CD14-positive monocyte (primary cell): ENCODE measurements around the gene SEMA4D. TPM values are rescaled to one million over a fixed set of nuclear protein-coding genes. Genes with fewer than 3 reads are reported as not detected.
"Not testable (repeated sequence)": the region's sequence is repeated elsewhere in the genome, so short reads cannot be mapped to it uniquely, and the experiment has no call there.

Source experiments
- DNase-seq, 3 donors: peaks; one replicate each; pipeline ENCODE4 v3.0.0-alpha.2; 2011 to 2022
- H2AFZ ChIP-seq: 2 replicates; pipeline ENCODE4 v1.6.0; 2012; ENCODE audit warnings: mild to moderate bottlenecking, low read depth, low read length, inconsistent platforms; ENCODE audit not compliant: insufficient read depth, poor library complexity, severe bottlenecking
- H3K27ac ChIP-seq, 2 donors: 1 replicate in 1 of 2; 2 replicates in 1 of 2; pipeline ENCODE4 v1.5.1; 2012 to 2013; ENCODE audit warnings: low read length in 2 of 2, control low read depth in 1 of 2, inconsistent platforms in 1 of 2, low read depth in 1 of 2, mild to moderate bottlenecking in 1 of 2
- H3K27me3 ChIP-seq, 2 donors: one replicate each; pipeline versions ENCODE4 v1.6.0 to v1.6.1; 2011 to 2013; ENCODE audit warnings: low read length in 2 of 2; ENCODE audit not compliant: control insufficient read depth in 2 of 2, insufficient read depth in 2 of 2
- H3K36me3 ChIP-seq, 2 donors: replicated peaks in 1 of 2; 1 replicate in 1 of 2; 2 replicates in 1 of 2; pipeline versions ENCODE4 v1.5.1 to v1.6.1; 2012 to 2013; ENCODE audit warnings: low read length in 2 of 2, control low read depth in 1 of 2, inconsistent platforms in 1 of 2, mild to moderate bottlenecking in 1 of 2; ENCODE audit not compliant: insufficient read depth in 2 of 2, control insufficient read depth in 1 of 2
- H3K4me1 ChIP-seq, 2 donors: 1 replicate in 1 of 2; 2 replicates in 1 of 2; pipeline versions ENCODE4 v1.5.1 to v1.6.1; 2012 to 2013; ENCODE audit warnings: low read length in 2 of 2, control low read depth in 1 of 2, inconsistent platforms in 1 of 2, mild to moderate bottlenecking in 1 of 2, moderate library complexity in 1 of 2; ENCODE audit not compliant: insufficient read depth in 2 of 2, control insufficient read depth in 1 of 2
- H3K4me2 ChIP-seq: replicated peaks from 2 replicates; pipeline ENCODE3; 2012; ENCODE audit warnings: low read length, moderate library complexity, mild to moderate bottlenecking; ENCODE audit not compliant: poor library complexity, severe bottlenecking; ENCODE audit errors: extremely low read depth
- H3K4me3 ChIP-seq, 3 experiments: fragments of 200-600 bp in 1 of 3; sonication (generic) in 1 of 3; replicated peaks in 1 of 3; 1 replicate in 2 of 3; 2 replicates in 1 of 3; pipeline ENCODE4 v1.5.1; 2011 to 2013; ENCODE audit warnings: low read length in 3 of 3, mild to moderate bottlenecking in 3 of 3, control low read depth in 2 of 3, low read depth in 2 of 3, inconsistent platforms in 1 of 3, moderate library complexity in 1 of 3
- H3K79me2 ChIP-seq: 2 replicates; pipeline ENCODE4 v1.6.0; 2012; ENCODE audit warnings: mild to moderate bottlenecking, control low read depth, inconsistent platforms, low read length, moderate library complexity; ENCODE audit not compliant: insufficient read depth
- H3K9ac ChIP-seq: 2 replicates; pipeline ENCODE4 v1.6.0; 2017; ENCODE audit warnings: low read length, mild to moderate bottlenecking; ENCODE audit not compliant: insufficient read depth, poor library complexity, severe bottlenecking
- H3K9me3 ChIP-seq, 2 donors: replicated peaks in 1 of 2; 1 replicate in 1 of 2; 2 replicates in 1 of 2; pipeline versions ENCODE4 v1.5.1 to v1.6.1; 2012 to 2013; ENCODE audit warnings: low read length in 2 of 2, control low read depth in 1 of 2; ENCODE audit not compliant: control insufficient read depth in 1 of 2, insufficient read depth in 1 of 2
- H4K20me1 ChIP-seq: 2 replicates; pipeline ENCODE4 v1.6.0; 2012; ENCODE audit warnings: mild to moderate bottlenecking, low read length, control low read depth, moderate library complexity; ENCODE audit not compliant: insufficient read depth
- H3K27ac Mint-ChIP-seq, 7 donors: one replicate each; pipeline ENCODE4 v1.8.0; 2020; ENCODE audit warnings: mild to moderate bottlenecking in 7 of 7, mixed read lengths in 7 of 7, moderate library complexity in 6 of 7, inconsistent platforms in 2 of 7
- H3K27me3 Mint-ChIP-seq, 3 donors: one replicate each; pipeline ENCODE4 v1.8.0; 2021 to 2022; ENCODE audit warnings: low read depth in 3 of 3, mild to moderate bottlenecking in 3 of 3, mixed read lengths in 3 of 3, moderate library complexity in 3 of 3, inconsistent platforms in 1 of 3
- H3K36me3 Mint-ChIP-seq, 2 donors: one replicate each; pipeline ENCODE4 v1.8.0; 2020; ENCODE audit warnings: mixed read lengths in 2 of 2, inconsistent platforms in 1 of 2, mild to moderate bottlenecking in 1 of 2
- H3K4me1 Mint-ChIP-seq: one replicate; pipeline ENCODE4 v1.8.0; 2020; ENCODE audit warnings: mild to moderate bottlenecking, mixed read lengths
- H3K4me3 Mint-ChIP-seq, 2 donors: one replicate each; pipeline ENCODE4 v1.8.0; 2020; ENCODE audit warnings: mild to moderate bottlenecking in 2 of 2, mixed read lengths in 2 of 2, moderate library complexity in 1 of 2
- H3K9me3 Mint-ChIP-seq, 7 donors: one replicate each; pipeline ENCODE4 v1.8.0; 2020 to 2022; ENCODE audit warnings: mixed read lengths in 7 of 7, mild to moderate bottlenecking in 6 of 7, moderate library complexity in 6 of 7, inconsistent platforms in 2 of 7
- whole genome bisulfite sequencing: methylation state at CpG from one replicate; pipeline ENCODE4 v1.1.5; 2013; ENCODE audit warnings: missing lambda C conversion rate; ENCODE audit not compliant: insufficient coverage; 5-methylcytosine and 5-hydroxymethylcytosine counted together
- intact Hi-C, 2 donors: fragments of 100-400 bp; cut with micrococcal nuclease; formaldehyde crosslinking; loops; one replicate each; pipeline versions ENCODE4 v1.15.0 to v1.15.1; 2023
- polyA plus RNA-seq, 3 donors: library from polyadenylated mRNA; depleted of rRNA in 1 of 3; unstranded in 2 of 3; stranded (reverse) in 1 of 3; fragments of 300-500 nt in 2 of 3; fragments of >200 nt in 1 of 3; fragmentation: Illumina TruSeq in 2 of 3; gene quantifications; 1 replicate in 2 of 3; 2 replicates in 1 of 3; pipeline ENCODE4 v1.2.3, GENCODE V29; 2012 to 2021
- TF ChIP-seq, protein P1 (sequence below): fragments of 200-600 bp; IDR thresholded peaks from one replicate; pipeline ENCODE4 v1.8.0; 2022; ENCODE audit warnings: antibody characterized with exemption, mild to moderate bottlenecking

Gene SEMA4D
- polyA plus RNA-seq, 3 donors, result 28.2 to 117 (median 28.6) TPM

DNA sequence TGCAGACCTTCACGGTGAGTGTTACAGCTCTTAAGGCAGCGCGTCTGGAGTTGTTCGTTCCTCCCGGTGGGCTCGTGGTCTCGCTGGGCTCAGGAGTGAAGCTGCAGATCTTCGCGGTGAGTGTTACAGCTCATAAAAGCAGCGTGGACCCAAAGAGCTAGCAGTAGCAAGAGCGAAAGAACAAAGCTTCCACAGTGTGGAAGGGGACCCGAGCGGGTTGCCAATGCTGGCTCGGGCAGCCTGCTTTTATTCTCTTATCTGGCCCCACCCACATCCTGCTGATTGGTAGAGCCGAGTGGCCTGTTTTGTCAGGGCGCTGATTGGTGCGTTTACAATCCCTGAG, 18.3 kb downstream of the SEMA4D start:
- Histone ChIP-seq H3K36me3 (peaks cover 27 to 56% of the 10 kb centered on the region in 2 donors), H3K4me1 (peaks cover 43 to 48% of the 10 kb centered on the region in 2 donors), H3K79me2 (peaks cover 87% of the 10 kb centered on the region), H4K20me1 (peaks cover 94% of the 10 kb centered on the region)
- H3K27ac Mint-ChIP-seq, result peak overlapping the region in 4 of 7 donors; percentile 22 to 75 (median 64)
- H3K36me3 Mint-ChIP-seq, result peaks cover 66 to 72% of the 10 kb centered on the region in 2 donors
- intact Hi-C loops, H3K27ac ChIP-seq, H3K27me3 Mint-ChIP-seq, H3K9ac ChIP-seq, H3K4me2 ChIP-seq, H2AFZ ChIP-seq, H3K9me3 Mint-ChIP-seq, H3K27me3 ChIP-seq, H3K9me3 ChIP-seq, DNase-seq, H3K4me3 Mint-ChIP-seq, H3K4me3 ChIP-seq: not testable (repeated sequence)
- no CpG with 5 or more reads among the region's 17 CpGs for WGBS
- peaks cover 74% of the 10 kb centered on the region for H3K4me1 Mint-ChIP-seq

DNA sequence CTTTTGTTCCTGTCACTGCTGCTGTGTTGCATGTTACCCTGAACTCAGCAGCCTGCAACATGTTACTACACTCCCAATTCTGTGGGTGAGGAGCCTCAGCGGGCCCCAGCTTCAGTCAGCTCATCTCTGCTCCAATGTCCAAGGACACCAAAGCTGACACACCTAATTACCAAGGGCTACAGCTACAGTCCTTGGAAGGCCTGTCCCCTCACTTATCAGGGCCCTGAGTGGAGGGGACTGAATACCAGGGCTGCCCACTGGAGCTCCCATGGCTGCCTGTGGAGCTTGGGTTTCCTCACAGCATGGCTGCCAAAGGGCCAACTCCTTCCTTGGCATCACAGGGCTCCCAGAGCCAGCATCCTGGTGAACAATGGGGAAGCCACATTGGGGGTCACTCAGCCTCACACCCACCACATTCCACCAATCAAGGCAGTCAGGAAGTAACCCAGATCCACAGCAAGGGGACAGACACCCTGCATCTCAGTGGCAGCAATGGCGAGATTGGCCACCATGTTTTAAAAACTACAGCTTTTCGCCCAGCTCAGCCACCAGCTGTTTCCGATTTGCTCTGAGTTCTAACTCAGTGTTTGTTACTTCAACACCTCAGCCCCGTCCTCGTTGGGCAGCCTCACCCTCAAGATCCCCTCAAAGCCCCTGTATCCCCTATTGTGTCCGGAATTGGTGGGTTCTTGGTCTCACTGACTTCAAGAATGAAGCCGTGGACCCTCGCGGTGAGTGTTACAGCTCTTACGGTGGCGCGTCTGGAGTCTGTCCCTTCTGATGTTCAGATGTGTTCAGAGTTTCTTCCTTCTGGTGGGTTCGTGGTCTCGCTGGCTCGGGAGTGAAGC, 18.9 kb downstream of the SEMA4D start:
- no peak overlapping the region for H3K4me3 ChIP-seq
- no peak overlapping the region for H3K4me2 ChIP-seq
- H3K79me2 ChIP-seq, result peaks cover 87% of the 10 kb centered on the region
- TF ChIP-seq, protein P1, sequence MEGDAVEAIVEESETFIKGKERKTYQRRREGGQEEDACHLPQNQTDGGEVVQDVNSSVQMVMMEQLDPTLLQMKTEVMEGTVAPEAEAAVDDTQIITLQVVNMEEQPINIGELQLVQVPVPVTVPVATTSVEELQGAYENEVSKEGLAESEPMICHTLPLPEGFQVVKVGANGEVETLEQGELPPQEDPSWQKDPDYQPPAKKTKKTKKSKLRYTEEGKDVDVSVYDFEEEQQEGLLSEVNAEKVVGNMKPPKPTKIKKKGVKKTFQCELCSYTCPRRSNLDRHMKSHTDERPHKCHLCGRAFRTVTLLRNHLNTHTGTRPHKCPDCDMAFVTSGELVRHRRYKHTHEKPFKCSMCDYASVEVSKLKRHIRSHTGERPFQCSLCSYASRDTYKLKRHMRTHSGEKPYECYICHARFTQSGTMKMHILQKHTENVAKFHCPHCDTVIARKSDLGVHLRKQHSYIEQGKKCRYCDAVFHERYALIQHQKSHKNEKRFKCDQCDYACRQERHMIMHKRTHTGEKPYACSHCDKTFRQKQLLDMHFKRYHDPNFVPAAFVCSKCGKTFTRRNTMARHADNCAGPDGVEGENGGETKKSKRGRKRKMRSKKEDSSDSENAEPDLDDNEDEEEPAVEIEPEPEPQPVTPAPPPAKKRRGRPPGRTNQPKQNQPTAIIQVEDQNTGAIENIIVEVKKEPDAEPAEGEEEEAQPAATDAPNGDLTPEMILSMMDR, result no peak
- 84% methylated on average over 12 of the region's 16 CpGs for WGBS
- peaks cover 37 to 43% of the 10 kb centered on the region in 2 donors for H3K4me1 ChIP-seq
- peaks cover 68% of the 10 kb centered on the region for H3K4me1 Mint-ChIP-seq
- peaks cover 94% of the 10 kb centered on the region for H4K20me1 ChIP-seq
- H3K27ac Mint-ChIP-seq, result peak overlapping the region in 6 of 7 donors; percentile 22 to 76 (median 64)
- H3K27me3 Mint-ChIP-seq, result peaks cover 0 to 4% (median 2%) of the 10 kb centered on the region in 3 donors
- no peak overlapping the region for H3K9ac ChIP-seq
- no peak for DNase-seq
- H2AFZ ChIP-seq, result no peak overlapping the region
- peak overlapping the region; percentile 26 to 70 for H3K27ac ChIP-seq
- H3K9me3 ChIP-seq, result peaks cover 0 to 7% of the 10 kb centered on the region in 2 donors
- intact Hi-C loops, result no loop called here
- peaks cover 4 to 10% (median 8%) of the 10 kb centered on the region in 7 donors for H3K9me3 Mint-ChIP-seq
- no peaks in the 10 kb centered on the region for H3K27me3 ChIP-seq
- H3K36me3 Mint-ChIP-seq, result peaks cover 67 to 73% of the 10 kb centered on the region in 2 donors
- H3K4me3 Mint-ChIP-seq, result no peak overlapping the region
- peaks cover 30 to 62% of the 10 kb centered on the region in 2 donors for H3K36me3 ChIP-seq
